HG03439 (cell line): ENCODE data around the gene PFDN1.
A peak's percentile ranks its signal among the peaks of the same experiment; 100 is the strongest.

ENCODE experiments used
- ATAC-seq: cut with Tn5 transposase; IDR thresholded peaks from one replicate; pipeline ENCODE4 v1.9.1; 2021; ENCODE audit warnings: mild to moderate bottlenecking, moderate library complexity; ENCODE audit not compliant: unreplicated experiment

PFDN1 gene

DNA sequence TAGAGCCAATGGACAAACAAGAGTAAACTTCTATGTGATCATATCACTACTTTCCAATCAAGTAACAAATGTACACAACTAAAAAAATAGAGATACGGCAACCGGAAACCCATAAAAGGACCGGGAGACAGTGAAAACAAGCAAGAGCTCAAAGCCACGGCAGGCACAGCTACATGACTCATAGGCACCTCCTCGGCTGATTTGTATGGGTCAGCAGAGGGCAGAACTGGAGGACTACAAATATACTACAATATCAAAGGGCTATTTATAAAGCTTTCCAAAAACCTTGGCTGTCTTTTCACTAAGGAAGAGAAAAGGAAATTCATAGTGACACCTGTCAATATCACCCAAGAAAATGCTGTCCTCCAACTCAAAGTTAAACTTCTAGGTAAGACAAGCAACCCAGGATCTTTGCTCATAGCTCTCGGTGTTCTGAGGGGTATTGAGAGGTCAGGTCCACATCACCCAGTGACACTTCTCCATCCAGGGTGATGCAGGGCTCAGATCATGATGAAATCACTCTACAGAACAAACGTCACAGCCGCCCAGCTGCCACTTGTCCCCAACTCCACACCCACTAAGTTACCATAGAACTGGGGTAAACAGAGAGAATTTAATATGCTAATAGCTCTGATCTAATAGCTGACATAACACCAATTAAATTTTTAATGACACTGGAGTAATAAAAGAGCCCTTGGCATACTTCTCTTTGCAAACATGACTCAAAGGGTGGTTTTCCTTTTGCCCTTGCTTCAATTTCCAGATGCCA, 41.3 kb downstream of the PFDN1 start:
- ATAC-seq = no peak

DNA sequence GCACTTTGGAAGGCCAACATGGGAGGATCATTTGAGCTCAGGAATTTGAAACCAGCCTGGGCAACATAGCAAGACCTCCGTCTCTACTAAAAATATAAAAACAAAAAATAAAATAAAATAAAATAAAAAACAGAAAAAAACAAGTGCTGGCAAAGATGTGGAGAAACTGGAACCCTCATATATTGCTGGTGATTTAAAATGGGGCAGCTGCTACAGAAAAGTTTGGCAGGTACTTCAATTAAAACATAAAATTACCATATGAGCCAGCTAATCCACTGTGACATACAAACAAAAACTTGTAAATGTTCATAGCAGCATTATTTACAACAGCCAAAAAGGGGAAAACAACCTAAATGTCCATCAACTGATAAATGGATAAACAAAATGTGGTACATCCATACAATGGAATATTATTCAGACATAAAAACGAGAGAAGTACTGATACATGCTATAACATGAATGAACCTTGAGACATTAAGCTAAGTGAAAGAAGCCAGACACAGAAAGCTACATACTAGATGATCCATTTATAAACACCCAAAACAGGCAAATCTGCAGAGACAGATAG, 42.7 kb downstream of the PFDN1 start:
- ATAC-seq = no peak

- no peak for ATAC-seq
These were observed 43.4 kb downstream of the PFDN1 start for GRCh38 chr5:140259500-140259899.

DNA sequence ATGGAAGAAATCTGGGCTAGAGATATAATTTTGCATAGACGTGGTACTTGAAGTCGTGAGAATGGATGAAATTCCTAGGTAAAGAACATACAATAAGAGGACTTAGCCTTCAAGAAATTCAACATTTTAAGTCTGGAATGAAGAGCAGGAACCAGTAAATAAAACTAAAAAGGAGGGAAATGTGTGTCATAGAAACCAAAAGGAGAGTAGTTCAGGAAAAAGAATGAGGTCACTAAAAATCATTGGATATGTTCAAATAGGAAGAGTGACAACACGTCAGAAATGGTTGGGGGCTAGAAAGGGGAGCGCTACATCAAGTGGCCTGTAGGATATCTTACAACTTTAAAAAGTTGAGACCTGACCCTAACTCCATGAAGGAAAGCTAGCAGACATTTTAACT, 44.0 kb downstream of the PFDN1 start:
- ATAC-seq = no peak

- ATAC-seq = no peak
These were observed 44.9 kb downstream of the PFDN1 start for GRCh38 chr5:140258016-140258415.

DNA sequence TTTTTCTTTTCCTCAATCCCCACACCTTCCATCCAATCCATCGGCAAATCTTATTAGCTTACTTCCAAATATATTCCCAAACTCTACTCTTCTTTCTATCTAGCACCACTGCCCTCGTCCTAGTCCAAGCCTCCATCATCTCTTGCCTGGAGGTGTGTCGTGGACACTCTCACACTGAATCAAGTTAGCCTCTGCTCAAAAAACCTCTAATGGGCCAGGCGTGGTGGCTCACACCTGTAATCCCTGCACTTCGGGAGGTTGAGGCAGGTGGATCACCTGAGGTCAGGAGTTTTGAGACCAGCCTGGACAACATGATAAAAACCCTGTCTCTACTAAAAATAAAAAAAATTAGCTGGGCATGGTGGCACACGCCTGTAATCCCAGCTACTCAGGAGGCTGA, 46.2 kb downstream of the PFDN1 start:
- no peak for ATAC-seq

DNA sequence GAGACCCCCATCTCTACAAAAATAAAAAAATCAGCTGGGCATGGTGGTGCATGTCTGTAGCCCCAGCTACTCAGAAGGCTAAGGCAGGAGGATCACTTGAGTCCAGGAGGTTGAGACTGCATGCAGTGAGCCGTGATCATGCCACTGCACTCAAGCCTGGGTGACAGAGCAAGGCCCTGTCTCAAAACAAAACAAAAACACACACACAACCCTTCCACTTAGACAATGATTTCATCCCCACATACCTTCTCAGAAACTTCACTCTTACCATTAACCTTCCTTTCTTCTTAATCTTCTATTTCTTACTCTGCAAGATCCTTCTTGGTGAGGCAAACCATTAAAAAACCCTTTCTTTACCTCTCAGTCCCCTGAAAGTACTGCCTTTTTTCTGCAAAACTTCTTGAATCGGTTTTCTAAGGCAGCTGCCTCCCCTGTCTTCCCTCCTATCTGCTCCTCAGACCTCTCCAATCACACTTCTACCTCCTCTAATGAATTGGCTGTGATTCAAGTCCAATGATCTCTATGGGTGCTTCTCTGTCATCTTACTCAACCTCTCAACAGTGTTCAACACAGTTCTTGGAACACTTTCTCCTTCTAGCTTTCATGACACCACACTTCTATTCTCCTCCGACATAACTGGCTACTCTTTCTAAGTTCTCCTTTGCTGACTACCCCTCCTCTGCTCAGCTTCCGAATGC, 47.3 kb downstream of the PFDN1 start:
- no peak for ATAC-seq

- no peak for ATAC-seq
These were observed 48.9 kb downstream of the PFDN1 start for GRCh38 chr5:140253985-140254384.

DNA sequence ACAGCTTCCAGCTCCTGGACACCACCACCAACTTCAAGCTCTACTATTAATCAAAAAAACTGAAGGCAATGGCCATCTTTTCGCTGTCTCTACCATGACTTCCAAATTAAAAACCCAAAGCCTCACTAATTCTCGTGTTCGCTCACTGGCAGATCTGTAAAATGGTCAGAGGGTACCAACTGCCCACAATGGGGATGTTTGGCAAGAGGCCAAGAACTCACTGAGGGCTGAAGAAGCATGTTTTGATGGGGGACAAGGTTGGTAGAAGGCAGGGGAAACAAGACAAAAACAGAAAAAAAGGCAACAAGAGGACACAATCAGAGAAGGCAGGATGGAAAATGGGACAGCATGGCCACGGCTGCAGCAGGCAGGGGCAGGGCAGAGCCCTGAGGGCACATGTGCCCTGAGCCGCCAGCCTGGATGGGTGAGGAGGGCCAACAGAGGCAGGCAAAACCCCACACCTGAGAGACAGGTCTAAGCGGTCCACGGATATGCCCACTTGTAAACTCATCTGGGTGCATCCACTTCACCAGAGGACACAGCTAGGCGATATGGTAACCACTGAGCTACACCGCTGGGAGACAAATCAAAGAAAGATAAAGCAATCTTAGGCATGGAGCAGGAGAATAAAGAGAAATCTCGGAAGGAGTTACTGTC, 50.3 kb downstream of the PFDN1 start:
- ATAC-seq = no peak

DNA sequence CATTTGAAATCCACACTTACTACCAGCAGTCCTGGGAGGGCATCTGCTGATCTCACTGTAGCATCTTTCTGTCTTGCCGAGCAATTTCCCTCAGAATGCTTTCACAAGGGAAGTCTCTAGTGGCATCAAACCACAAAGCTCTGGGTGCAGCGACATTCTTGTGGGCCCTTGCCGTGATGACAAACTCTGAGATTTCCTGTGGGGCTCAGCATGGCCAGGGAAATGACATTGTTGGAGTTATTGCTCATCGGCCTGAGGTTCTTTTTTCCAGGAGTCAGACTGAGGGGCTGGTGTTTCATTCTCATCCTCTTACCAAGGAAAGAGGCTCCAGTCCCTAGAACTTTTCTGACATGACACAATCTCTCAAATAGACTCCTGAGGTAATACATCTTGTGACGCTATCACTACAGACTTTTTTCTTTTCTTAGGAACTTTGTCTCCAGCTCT, 51.4 kb downstream of the PFDN1 start:
- peak; percentile 56 for ATAC-seq

GRCh38 chr5:140250386-140250785, 52.5 kb downstream of the PFDN1 start:
- no peak for ATAC-seq

DNA sequence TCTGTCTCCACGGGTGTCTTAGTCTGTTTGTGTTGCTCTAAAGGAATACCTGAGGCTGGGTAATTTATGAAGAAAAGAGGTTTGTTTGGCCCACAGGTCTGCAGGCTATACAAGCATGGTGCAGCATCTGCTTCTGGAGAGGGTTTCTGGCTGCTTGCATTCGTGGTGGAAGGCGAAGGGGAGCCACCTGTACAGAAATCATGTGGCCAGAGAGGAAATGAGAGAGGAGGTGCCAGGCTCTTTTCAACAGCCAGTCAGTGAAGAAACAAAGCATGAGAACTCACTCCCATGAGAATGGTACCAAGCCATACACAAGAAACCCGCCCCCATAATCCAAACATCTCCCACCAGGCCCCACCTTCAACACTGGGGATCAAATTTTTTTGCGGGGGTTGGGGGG, 53.4 kb downstream of the PFDN1 start:
- no peak for ATAC-seq

DNA sequence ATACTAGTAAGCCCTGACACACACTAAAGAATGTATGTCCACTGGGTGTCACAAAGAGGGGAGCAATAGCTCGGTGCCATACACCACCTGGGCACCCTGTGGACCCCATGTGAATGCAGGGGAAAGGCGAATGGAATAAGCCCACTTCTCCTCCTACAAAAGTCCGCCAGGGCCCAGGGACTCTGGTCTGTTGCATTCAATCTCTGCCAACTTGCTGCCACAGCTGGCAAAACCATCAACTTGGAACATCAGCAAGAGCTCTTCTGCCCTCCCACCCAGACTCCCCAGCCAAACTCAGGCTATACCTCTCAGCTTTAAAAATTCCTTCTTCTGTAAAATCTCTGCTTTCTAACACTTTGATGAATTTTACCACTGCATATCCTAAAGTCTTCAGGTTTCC, 54.5 kb downstream of the PFDN1 start:
- no peak for ATAC-seq

GRCh38 chr5:140246378-140247122, 56.4 kb downstream of the PFDN1 start:
- ATAC-seq = no peak

GRCh38 chr5:140245926-140246325, 57.0 kb downstream of the PFDN1 start:
- no peak for ATAC-seq

DNA sequence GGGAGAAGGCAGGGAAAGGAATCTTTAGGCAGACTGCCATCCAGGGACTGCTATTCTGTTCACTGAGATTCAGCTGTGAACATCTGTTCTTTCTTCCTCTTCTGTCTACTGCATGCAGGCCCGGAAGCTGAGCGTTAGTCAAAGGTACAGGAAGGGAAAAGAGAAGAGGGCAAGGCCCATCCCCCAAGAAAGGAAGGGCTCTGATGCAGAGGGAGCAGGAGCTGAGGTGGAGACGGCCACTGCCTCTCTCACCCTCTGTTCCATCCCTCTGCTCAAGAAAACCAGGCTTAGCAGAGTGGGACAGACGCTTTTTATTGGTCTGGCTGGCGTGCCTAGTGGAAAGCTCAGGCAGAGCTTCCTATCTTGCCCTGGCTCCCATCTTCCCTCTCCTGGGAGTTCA, 57.6 kb downstream of the PFDN1 start:
- ATAC-seq = no peak

DNA sequence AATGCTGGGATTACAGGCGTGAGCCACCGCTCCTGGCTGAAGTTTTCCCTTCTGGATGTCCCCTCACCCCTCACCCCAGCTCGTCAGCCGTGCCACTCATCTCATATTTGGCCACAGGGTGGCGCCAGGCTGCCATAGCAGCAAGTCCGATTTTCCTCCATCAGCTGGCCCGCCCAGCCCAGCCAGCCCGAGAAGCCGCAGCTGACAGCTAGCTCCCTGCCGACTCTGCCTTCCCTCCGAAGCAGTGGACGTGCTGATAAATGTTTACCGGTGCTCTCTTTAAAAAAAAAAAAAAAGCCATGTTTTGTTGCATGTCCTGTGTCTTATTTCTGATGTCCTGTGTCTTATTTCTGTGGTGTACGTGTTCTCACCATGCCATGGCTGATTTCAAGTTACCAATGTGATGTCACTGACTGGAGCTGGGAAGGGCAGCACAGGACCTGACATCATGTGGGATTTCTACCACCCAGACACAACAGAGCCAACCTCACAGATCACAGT, 58.3 kb downstream of the PFDN1 start:
- ATAC-seq = no peak

GRCh38 chr5:140243706-140244250, 59.1 kb downstream of the PFDN1 start:
- no peak for ATAC-seq

- ATAC-seq = no peak
These were observed 59.9 kb downstream of the PFDN1 start for GRCh38 chr5:140242890-140243585.

DNA sequence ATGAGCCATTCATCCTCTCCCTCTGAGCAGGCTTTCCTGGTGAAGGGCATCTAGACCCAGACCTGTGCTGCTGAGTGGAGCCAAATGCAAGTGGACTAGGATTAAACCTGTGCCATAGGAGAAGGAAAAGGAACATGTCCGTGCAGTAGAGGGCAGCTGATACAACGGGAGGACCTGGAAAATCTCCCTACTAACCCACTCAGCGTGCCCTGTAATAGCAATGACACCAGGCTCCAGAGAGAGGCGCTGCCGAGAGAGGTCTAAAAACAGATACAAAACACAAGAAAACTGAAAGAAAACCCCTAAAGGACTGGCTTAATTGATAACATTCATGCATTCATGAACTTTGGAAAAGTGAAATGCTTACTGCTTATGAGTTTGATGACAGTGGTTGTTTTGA, 60.8 kb downstream of the PFDN1 start:
- ATAC-seq = no peak
